ENCODE results near the gene KMT2E.

DNA sequence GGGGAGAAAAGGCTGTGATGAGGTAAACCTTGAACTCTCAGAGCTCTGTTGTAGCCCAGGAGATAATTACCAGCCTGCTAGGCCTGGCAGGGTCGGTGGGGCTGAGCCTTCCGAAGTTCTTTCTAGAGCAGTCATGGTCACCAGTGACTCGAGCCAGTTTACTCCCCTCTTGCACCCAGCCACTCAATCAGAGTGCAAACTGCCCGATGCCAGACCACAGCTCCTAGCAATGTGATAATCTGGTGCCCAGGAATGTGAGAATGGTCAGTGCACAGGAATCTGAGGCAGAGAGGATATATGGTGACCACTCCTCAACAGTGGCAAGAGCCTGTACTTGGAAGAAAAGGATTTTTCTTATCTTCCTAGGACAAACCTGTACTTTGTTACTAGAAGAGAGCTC, 46.4 kb upstream of the KMT2E start:
- TF ChIP-seq EZH2 (IDR thresholded peaks at IDR 0.05) (no peak), POLR2AphosphoS5 (IDR thresholded peaks at IDR 0.05; ENCODE audit: borderline replicate concordance, low read depth, low read length) (no peak), FOXP2 (optimal IDR thresholded peaks at IDR 0.05; ENCODE audit: control extremely low read depth, extremely low read length, insufficient read depth) (no peak)

Measured in SK-N-MC (cell line).